ENCODE data around the gene RGS16.

The RGS16 gene

GRCh38 chr1:182629080-182629479 is 24.9 kb upstream of the RGS16 start:
- DNase-seq = no peak

GRCh38 chr1:182628657-182629056 is 24.5 kb upstream of the RGS16 start:
- DNase-seq = no peak

DNA sequence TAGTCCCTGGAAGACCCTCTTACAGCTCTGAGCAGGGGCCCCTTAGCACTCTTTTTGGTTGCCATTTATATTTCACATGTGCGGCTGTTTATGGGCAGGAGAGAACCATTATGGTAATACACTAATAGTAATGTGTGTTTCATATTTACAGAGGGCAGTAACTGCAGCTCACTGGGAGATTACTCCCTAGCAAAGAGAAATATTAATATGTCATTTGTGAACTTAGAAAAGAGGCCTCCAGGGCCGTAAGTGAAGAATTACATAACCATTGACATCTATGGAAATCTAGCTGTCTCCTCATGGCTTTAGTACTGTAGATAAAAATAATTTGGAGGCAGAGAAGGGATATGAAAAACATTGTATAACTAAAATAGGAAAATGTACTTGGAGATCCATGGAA is 23.4 kb upstream of the RGS16 start:
- DNase-seq = no peak

DNA sequence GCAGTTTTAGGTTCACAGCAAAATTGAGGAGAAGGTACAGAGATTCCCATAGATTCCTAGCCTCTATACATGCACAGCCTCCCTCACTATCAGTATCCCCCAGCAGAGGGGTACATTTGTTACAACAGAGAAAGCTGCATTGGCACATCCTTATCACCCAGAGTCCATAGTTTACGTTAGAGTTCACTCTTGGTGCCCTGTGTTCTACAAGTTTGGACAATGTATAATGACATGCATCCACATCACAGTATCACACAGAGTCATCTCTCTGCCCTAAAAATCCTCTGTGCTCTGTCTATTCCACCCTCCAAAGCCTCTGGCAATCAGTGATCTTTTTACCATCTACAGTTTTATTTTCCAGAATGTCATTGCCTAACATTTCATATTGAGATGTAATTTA is 22.3 kb upstream of the RGS16 start:
- DNase-seq = no peak

- DNase-seq = no peak
Measured at GRCh38 chr1:182625719-182626504, 21.7 kb upstream of the RGS16 start.

- DNase-seq = no peak
Measured at GRCh38 chr1:182625024-182625423, 20.8 kb upstream of the RGS16 start.

GRCh38 chr1:182624577-182624976 is 20.4 kb upstream of the RGS16 start:
- DNase-seq = no peak

DNA sequence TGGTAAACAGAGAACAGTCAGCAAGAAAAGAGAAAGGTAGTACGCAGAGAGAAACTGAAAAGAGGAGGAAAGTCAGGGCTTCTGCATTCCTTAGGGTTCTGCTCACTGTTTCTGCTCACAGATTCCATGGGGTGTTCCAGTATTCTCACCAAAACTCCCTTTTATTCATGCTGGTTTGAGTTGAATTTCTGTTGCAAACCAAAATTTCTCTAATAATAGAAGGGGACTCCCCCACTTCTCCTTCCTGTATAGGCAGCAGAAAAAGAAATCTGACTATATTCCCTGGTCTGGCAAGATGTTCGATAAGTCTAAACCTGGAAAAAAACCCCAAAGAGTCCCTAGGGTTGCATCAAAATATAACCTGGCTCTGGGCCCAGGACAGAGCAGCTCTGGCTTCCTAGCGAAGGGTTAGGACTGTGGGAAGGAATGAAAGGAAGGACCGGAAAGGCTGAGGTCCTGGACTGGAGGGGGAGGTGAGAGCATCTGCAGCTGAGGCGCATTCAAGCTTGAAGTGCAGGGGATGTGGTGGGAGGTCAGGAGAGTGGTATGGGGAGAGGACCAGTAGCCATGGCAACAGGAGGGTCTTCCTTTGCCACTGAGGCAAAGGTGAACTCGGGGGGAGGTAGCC is 18.8 kb upstream of the RGS16 start:
- no peak for DNase-seq

DNA sequence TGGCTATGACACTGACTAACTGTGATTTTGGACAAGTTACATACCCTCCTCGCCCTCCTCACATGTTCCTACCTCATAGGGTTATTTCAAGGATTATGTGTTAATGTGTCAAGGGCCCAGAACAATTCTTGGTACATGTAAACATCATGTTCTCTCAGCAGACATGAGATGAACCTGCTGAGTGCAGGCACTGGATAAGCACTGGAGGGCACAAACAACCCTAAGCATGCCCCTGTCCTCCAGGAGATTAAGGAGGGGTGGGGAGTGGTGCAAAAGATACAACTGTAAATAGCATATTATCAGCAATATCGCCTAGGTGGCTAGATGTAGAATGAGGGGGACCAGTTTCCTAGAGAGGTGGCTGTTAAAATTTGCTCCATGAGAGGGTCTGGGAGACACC is 17.7 kb upstream of the RGS16 start:
- DNase-seq = no peak

GRCh38 chr1:182620924-182621585 is 16.9 kb upstream of the RGS16 start:
- DNase-seq = no peak

GRCh38 chr1:182617734-182618351 is 13.7 kb upstream of the RGS16 start:
- DNase-seq = no peak

DNA sequence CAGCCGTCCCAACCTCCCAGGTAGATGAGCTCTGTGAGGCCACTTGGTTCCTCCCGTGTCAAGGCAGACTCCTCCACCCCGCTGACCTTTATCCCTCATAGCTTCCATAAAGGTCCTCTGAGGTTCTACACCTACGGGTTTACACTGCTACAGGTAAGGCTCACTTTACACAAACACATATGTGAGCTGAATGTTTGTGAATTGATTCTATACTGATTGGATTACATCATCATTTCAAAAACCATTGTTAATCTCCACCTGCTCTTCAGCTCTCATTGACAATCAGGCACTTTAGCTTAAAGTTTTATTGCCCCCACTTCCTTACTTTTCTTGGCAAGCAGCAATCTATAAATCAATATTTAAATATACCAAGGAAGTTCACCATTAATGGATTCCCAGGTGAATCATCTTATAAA is 12.8 kb upstream of the RGS16 start:
- DNase-seq = no peak

GRCh38 chr1:182616130-182617013 is 12.2 kb upstream of the RGS16 start:
- DNase-seq = peak; percentile 97

DNA sequence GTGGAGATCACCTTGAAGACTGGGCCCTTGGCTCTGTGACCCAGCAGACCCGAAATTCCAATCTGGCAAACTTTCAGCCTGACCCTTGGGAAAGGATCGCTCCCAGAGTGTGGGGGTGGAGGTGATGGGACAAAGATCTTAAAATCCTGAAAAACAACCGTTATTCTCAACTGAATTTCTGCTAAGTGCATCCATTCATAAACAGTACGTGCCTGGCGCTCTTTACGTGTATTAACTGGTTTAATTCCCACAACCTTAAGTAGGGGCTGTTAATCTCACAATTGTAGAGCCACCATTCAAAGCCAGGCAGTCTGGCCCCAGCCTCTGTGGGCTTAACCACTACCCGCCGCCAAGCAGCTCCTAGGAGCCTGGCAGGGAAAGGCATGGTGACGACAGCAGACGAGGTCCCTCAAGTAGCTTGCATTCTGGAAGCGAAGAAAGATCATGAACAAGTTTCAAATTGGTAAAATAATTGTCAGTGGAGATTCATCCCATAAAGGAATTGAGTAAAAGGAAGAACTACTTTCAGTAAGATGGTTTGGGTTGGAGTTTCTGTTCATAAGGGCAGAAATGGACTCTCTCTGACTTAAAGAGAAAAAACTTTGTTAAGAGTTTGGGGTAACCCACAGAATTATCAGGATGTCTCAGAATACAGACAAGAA is 11.4 kb upstream of the RGS16 start:
- DNase-seq = peak; percentile 42

- peak; percentile 75 for DNase-seq
Measured at GRCh38 chr1:182614796-182615454, 10.7 kb upstream of the RGS16 start.

GRCh38 chr1:182611787-182612186 is 7.6 kb upstream of the RGS16 start:
- DNase-seq = peak; percentile 94

- no peak for DNase-seq
Measured at GRCh38 chr1:182611326-182611725, 7.1 kb upstream of the RGS16 start.

DNA sequence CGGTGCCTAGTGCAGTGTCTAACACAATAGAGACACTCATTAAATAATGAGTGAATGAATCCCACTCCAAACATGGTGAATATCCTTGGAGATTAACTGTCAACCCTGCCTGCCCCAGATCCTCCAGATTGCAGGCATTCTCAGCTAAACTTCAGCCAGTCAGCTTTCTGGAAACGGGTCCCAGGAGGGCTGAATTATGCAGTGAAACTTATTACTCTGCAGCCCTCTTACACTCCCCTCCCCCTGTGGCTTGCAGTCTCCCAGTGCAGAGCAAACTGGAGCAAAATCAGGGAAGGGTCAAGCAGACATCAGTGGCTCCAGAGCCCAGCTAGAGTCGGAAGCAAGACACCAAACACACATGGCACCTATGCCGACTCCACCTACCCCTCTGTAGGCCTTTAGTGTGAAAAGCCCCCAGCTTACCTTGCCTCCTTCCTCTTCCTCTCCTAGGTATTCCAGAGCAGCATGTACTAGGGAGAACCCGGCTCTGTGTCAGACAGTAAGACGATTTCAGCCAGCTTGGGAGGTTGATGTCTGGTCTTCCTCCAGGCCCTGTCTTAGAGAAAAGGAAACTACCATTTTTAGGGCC is 6.5 kb upstream of the RGS16 start:
- no peak for DNase-seq

GRCh38 chr1:182608845-182609610 is 4.8 kb upstream of the RGS16 start:
- DNase-seq = no peak

- DNase-seq = no peak
Measured at GRCh38 chr1:182608236-182608635, 4.0 kb upstream of the RGS16 start.
